BE2C (cell line): Measurements from ENCODE around the gene SF3A2. TPM values are rescaled to one million over a fixed set of nuclear protein-coding genes. Genes with fewer than 3 reads are reported as not detected.

Experiments
- DNase-seq: peaks from one replicate; pipeline ENCODE4 v3.0.0-alpha.2; 2020
- H3K27me3 ChIP-seq: fragments of 250-450 bp; sonication (Bioruptor Pico); 2 replicates; pipeline ENCODE4 v1.5.1; 2020; ENCODE audit warnings: mild to moderate bottlenecking
- H3K36me3 ChIP-seq: fragments of 250-450 bp; sonication (Bioruptor Pico); 2 replicates; pipeline ENCODE4 v1.5.1; 2020; ENCODE audit warnings: mild to moderate bottlenecking
- H3K4me1 ChIP-seq: fragments of 250-450 bp; sonication (Bioruptor Pico); 2 replicates; pipeline ENCODE4 v1.5.1; 2020
- H3K4me3 ChIP-seq: 2 replicates; pipeline ENCODE4 v1.5.1; 2011; ENCODE audit warnings: low read depth, low read length
- H3K9me3 ChIP-seq: fragments of 250-450 bp; sonication (Bioruptor Pico); 2 replicates; pipeline ENCODE4 v1.5.1; 2020
- polyA plus RNA-seq: library from polyadenylated mRNA; unstranded; fragments of >200 nt; gene quantifications from one replicate; pipeline ENCODE4 v1.2.1, GENCODE V29; 2012; ENCODE audit warnings: low read depth, missing spikeins; ENCODE audit not compliant: insufficient read length, insufficient read depth
- TF ChIP-seq, protein P1 (sequence below): IDR thresholded peaks from 2 replicates; pipeline ENCODE4 v1.5.1; 2012; ENCODE audit warnings: mild to moderate bottlenecking, low read depth, low read length

The SF3A2 gene, protein sequence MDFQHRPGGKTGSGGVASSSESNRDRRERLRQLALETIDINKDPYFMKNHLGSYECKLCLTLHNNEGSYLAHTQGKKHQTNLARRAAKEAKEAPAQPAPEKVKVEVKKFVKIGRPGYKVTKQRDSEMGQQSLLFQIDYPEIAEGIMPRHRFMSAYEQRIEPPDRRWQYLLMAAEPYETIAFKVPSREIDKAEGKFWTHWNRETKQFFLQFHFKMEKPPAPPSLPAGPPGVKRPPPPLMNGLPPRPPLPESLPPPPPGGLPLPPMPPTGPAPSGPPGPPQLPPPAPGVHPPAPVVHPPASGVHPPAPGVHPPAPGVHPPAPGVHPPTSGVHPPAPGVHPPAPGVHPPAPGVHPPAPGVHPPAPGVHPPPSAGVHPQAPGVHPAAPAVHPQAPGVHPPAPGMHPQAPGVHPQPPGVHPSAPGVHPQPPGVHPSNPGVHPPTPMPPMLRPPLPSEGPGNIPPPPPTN
- polyA plus RNA-seq = 329 TPM

DNA sequence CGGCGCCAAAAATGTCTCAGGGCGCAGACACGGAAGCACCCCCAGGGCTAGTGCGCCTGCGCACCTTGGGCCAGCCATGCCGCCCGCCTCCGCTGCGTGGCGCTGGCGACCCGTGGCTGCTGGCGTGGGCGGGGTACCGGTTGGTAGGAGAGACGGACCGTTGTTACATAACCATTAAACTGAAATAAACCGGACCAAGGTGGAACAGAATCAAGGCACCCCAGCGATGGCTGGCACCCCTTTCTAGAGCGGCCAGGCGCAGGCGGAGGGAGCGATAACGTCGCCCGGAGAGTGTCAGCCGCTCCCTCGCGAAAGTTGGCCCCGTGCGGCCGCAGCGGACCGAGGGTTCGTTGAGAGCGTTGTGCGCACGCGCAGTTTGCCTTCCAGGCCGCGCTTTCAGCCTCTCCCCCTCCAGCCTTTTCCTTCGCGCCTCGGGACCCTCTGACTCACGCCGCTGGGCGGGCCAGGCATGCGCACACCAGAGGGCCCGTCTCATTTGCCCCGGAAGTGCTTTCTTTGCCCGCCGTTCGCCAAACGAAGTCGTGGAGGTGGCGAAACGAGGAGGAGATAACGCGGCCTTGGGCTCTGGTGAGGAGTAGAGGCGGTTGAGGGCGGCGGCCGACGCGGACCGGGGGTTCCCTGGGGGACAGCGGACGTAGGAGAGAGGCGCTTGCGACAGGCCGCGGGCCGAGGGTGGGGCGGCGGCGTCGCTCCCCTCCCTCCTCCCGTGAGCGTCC, at the start of gene SF3A2, which contains the start of gene PLEKHJ1:
Gene SF3A2 (plus strand): TSS at position 511 of the 737 bp plus-strand sequence. CDS start 6,595 bp downstream, outside the sequence.
Gene PLEKHJ1 (minus strand): TSS at position 16 of the 737 bp plus-strand sequence. CDS start 81 bp downstream, outside the sequence.
- H3K27me3 ChIP-seq = no peaks in the 10 kb centered on the region
- peaks cover 6% of the 10 kb centered on the region for H3K4me1 ChIP-seq
- TF ChIP-seq, protein P1, sequence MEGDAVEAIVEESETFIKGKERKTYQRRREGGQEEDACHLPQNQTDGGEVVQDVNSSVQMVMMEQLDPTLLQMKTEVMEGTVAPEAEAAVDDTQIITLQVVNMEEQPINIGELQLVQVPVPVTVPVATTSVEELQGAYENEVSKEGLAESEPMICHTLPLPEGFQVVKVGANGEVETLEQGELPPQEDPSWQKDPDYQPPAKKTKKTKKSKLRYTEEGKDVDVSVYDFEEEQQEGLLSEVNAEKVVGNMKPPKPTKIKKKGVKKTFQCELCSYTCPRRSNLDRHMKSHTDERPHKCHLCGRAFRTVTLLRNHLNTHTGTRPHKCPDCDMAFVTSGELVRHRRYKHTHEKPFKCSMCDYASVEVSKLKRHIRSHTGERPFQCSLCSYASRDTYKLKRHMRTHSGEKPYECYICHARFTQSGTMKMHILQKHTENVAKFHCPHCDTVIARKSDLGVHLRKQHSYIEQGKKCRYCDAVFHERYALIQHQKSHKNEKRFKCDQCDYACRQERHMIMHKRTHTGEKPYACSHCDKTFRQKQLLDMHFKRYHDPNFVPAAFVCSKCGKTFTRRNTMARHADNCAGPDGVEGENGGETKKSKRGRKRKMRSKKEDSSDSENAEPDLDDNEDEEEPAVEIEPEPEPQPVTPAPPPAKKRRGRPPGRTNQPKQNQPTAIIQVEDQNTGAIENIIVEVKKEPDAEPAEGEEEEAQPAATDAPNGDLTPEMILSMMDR = peak; percentile 95
- DNase-seq = peak; percentile 98
- no peaks in the 10 kb centered on the region for H3K9me3 ChIP-seq
- peak within 1 kb of the TSS; percentile 88 for H3K4me3 ChIP-seq
- peaks cover 54% of the 10 kb centered on the region for H3K36me3 ChIP-seq

DNA sequence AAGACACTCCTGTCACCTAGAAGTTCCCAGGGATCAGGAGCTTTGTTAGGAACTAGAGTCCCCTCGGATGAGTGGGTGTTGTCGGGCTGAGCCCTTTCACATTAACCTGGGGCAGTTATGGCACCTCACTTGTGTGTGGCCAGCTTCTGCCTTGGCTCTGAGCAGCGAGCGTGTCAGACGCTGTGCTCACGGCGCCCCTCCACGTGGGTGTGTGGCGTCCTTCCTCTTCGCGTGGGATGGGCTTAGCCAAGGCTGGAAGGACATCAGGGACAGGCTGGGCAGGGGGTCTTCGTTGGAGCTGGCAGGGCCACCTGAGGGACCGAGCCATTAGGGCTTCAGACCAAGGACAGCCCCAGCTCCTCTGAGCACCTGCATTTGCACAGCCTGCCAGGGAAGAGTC, 49.5 kb upstream of the SF3A2 start:
- Histone ChIP-seq H3K4me1 (no peaks in the 10 kb centered on the region; the same call in 1 of the 2 replicates), H3K9me3 (no peaks in the 10 kb centered on the region), H3K4me3 (no peak overlapping the region), H3K36me3 (peaks cover 82% of the 10 kb centered on the region), H3K27me3 (no peaks in the 10 kb centered on the region)
- TF ChIP-seq, protein P1 = no peak
- DNase-seq = no peak

DNA sequence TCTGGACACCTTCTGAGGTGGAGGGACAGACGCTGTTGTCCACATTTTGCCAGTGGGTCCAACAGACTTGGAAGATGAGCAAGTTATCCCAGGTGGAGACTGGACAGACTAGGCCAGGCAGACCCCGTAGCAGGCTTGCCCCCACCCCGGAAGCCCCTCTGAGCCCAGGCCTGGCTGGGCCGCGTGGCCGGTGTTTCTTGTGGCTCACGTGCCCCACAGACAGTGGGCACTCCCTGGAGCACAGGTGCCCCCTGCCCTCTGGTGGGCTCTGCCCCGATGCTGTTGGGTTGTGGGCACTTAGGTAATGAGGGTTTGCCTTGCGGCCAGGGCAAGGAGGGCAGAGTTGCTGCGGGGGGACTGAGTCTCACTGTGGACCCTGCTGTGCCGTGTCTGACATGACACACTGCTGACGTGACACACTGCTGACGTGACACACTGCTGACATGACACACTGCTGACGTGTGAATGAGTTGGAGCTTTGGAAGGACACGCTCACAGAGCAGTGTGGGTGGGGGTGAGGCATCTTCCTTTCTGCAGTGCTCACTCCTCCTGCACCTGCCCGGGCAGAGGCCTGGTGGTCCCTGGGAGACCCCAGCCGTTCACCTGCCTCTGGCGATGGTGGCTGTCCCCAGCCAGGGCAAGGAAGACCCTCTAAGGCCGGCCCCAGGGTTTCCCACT, 47.8 kb upstream of the SF3A2 start:
- peaks cover 78% of the 10 kb centered on the region for H3K36me3 ChIP-seq
- no peak for DNase-seq
- no peaks in the 10 kb centered on the region; the same call in 1 of the 2 replicates for H3K4me1 ChIP-seq
- H3K27me3 ChIP-seq = no peaks in the 10 kb centered on the region
- H3K4me3 ChIP-seq = no peak overlapping the region
- H3K9me3 ChIP-seq = no peaks in the 10 kb centered on the region
- TF ChIP-seq, protein P1 = no peak

DNA sequence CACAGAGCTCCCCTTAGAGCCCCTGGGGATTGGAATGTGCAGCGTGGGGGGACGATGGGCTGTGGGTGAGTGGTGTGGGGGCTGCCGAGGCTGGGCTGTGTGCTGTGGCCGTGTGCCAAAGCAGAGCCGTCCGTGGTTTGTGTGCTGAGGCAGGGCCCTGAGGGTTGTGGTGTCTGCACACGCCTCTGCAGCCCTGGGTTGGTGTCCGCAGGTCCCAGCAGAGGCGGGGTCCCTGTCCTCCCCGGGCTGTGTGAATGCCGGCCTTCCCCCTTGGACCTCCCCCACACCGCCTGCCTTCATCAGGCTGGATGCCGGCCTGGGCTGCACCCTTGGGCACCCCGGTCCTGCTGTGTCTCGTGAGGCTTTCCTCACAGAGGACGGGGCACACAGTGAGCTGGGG, 46.7 kb upstream of the SF3A2 start:
- Histone ChIP-seq H3K4me3 (no peak overlapping the region), H3K4me1 (no peaks in the 10 kb centered on the region; the same call in 1 of the 2 replicates), H3K9me3 (no peaks in the 10 kb centered on the region), H3K36me3 (peaks cover 77% of the 10 kb centered on the region), H3K27me3 (no peaks in the 10 kb centered on the region)
- no peak for DNase-seq
- TF ChIP-seq, protein P1 = no peak

DNA sequence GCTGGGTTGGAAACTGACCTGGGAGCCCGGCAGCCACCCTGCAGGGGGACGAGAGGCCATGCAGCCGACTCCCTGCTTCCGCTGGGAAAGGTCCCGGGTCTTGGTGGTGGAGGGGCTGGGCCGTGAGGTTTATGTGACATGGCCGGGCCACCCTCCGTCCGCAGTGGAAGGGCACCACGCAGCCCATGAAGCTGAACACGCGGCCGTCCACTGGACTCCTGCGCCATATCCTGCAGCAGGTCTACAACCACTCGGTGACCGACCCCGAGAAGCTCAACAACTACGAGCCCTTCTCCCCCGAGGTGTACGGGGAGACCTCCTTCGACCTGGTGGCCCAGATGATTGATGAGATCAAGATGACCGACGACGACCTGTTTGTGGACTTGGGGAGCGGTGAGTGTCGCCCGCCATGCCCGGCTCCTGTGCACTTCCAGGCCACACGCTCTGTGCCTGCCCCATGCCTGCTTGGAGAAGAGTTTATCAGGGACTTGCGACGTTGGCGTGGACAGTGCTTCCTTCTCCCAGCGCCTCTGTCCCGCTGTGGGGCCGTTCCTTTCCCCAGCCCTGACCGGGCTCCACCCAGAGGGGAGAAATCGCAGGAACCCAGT, 45.7 kb upstream of the SF3A2 start:
- no peak for DNase-seq
- Histone ChIP-seq H3K9me3 (no peaks in the 10 kb centered on the region), H3K27me3 (no peaks in the 10 kb centered on the region), H3K4me1 (no peaks in the 10 kb centered on the region), H3K36me3 (peaks cover 82% of the 10 kb centered on the region), H3K4me3 (no peak overlapping the region)
- TF ChIP-seq, protein P1 = no peak
